Right lobe of liver (tissue), 6 donors: ENCODE data around the gene RNASE4. TPM values are rescaled to one million over a fixed set of nuclear protein-coding genes. Genes with fewer than 3 reads are reported as not detected.

Experiments used
- ATAC-seq, 4 donors: fragments of 200-7000 bp; cut with Tn5 transposase; one replicate each; pipeline ENCODE4 v1.9.1; 2020; ENCODE audit warnings: mild to moderate bottlenecking in 4 of 4, moderate library complexity in 4 of 4
- DNase-seq, 3 donors: peaks; one replicate each; pipeline ENCODE4 v3.0.0-alpha.2; 2020
- H3K27ac ChIP-seq, 3 donors: fragments of 200-600 bp; one replicate each; pipeline ENCODE4 v1.8.0; 2022
- H3K27me3 ChIP-seq, 2 donors: fragments of 200-600 bp; one replicate each; pipeline ENCODE4 v1.8.0; 2022
- H3K36me3 ChIP-seq, 4 donors: fragments of 200-600 bp; sonication (generic) in 1 of 4; one replicate each; pipeline versions ENCODE4 v1.5.1 to v1.8.0; 2017 to 2022; ENCODE audit warnings: control low read depth in 1 of 4
- H3K4me1 ChIP-seq, 4 donors: fragments of 200-600 bp; sonication (generic) in 1 of 4; one replicate each; pipeline versions ENCODE4 v1.5.1 to v1.8.0; 2017 to 2022; ENCODE audit warnings: control low read depth in 1 of 4
- H3K4me3 ChIP-seq, 3 donors: fragments of 200-600 bp; one replicate each; pipeline ENCODE4 v1.8.0; 2022
- H3K9me3 ChIP-seq, 4 donors: fragments of 200-600 bp; sonication (generic) in 1 of 4; one replicate each; pipeline versions ENCODE4 v1.5.1 to v1.8.0; 2017 to 2022; ENCODE audit warnings: control low read depth in 1 of 4
- WGBS: methylation state at CpG from one replicate; pipeline ENCODE4 v1.1.6; 2018; ENCODE audit warnings: low coverage, low lambda C conversion rate; ENCODE audit not compliant: insufficient coverage; ENCODE audit errors: missing lambda C conversion rate; 5-methylcytosine and 5-hydroxymethylcytosine counted together
- intact Hi-C, 2 donors: fragments of 100-400 bp; cut with DNase I; formaldehyde crosslinking; loops; one replicate each; pipeline versions ENCODE4 v1.11.2 to v1.14.1; 2022
- small RNA-seq, 2 experiments: library from RNA; depleted of rRNA; stranded (forward); fragments of <200 nt; gene quantifications; one replicate each; pipeline ENCODE3, GENCODE V24; 2016
- total RNA-seq, 6 experiments: library from RNA; depleted of rRNA in 2 of 6; stranded (reverse); fragments of >200 nt in 2 of 6; fragmentation: NEBNext Ultra II Directional in 3 of 6; extraction: Animal tissue kit (Norgen Biotek cat#: 25700) in 3 of 6; gene quantifications; one replicate each; pipeline versions ENCODE4 v1.1.0 to v1.2.4, GENCODE V29; 2016 to 2023
- TF ChIP-seq, protein P1 (sequence below), 4 donors: fragments of 200-600 bp in 3 of 4; fragments of 450-650 bp in 1 of 4; IDR thresholded peaks; one replicate each; pipeline versions ENCODE4 v1.5.1 to v1.8.0; 2016 to 2022; ENCODE audit warnings: antibody characterized with exemption in 4 of 4, mild to moderate bottlenecking in 2 of 4
- donor health status: DM: no; HTN: yes; CAD: no.
- donor health status: DM: no; HTN: no; CAD: no.
- donor health status: DM: no; HTN: no; CAD: no.
- donor health status: DM: no; HTN: yes; CAD: no.
- donor health status: DM: no; HTN: yes; CAD: no.

The RNASE4 gene
- total RNA-seq, 6 experiments from 2014 or later = 129 to 175 (median 151) TPM

DNA sequence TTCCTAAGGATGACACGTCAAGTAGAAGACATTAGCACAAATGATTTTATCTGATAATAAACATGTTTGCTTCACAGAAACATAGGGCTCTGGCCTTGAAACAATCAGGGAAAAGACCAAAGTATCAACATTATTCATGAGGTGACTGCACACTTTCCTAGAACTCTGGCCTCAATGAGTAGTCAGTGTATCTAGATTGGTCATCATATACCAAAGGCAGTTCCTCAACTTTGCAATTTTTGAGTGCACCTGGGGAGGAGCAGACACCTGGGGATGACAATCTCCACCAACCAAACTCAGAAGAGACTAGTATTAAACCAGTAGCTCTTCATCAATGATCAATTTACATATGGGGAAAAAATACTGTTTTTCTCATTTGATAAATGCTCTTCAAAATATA is 65.8 kb downstream of the RNASE4 start:
- Histone ChIP-seq H3K27me3 (no peaks in the 10 kb centered on the region), H3K9me3 (no peaks in the 10 kb centered on the region), H3K27ac (no peak overlapping the region), H3K4me1 (peaks cover 0 to 5% (median 0%) of the 10 kb centered on the region in 4 donors), H3K36me3 (no peaks in the 10 kb centered on the region), H3K4me3 (no peak overlapping the region)
- 39% methylated on average over 1 of the region's 1 CpG for WGBS
- TF ChIP-seq, protein P1, sequence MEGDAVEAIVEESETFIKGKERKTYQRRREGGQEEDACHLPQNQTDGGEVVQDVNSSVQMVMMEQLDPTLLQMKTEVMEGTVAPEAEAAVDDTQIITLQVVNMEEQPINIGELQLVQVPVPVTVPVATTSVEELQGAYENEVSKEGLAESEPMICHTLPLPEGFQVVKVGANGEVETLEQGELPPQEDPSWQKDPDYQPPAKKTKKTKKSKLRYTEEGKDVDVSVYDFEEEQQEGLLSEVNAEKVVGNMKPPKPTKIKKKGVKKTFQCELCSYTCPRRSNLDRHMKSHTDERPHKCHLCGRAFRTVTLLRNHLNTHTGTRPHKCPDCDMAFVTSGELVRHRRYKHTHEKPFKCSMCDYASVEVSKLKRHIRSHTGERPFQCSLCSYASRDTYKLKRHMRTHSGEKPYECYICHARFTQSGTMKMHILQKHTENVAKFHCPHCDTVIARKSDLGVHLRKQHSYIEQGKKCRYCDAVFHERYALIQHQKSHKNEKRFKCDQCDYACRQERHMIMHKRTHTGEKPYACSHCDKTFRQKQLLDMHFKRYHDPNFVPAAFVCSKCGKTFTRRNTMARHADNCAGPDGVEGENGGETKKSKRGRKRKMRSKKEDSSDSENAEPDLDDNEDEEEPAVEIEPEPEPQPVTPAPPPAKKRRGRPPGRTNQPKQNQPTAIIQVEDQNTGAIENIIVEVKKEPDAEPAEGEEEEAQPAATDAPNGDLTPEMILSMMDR (IDR thresholded peaks at IDR 0.05) = no peak
- intact Hi-C loops = no loop called here
- DNase-seq (no peak), ATAC-seq (no peak)

Small RNA genes lying within 50 kb of the gene (small RNA-seq; reads per million reads assigned to genes)
- gene RF00019 = 0 reads per million in 2 experiments

Other genes with a start within 250 kb of the RNASE4 start
- gene KLHL33, start 248.4 kb upstream of the RNASE4 start, total RNA-seq = under 1 TPM in 5 of 6 experiments, not detected in 1; 0.06 to 0.19 (median 0.11) TPM
- 10 to 100 TPM; 11.2 to 43.8 (median 14.4) TPM for gene OSGEP, start 229.7 kb upstream of the RNASE4 start, total RNA-seq
- 10 to 100 TPM; 50.2 to 87.0 (median 59.8) TPM for gene APEX1, start 229.3 kb upstream of the RNASE4 start, total RNA-seq
- 10 to 100 TPM in 4 of 6 experiments, 1 to 10 TPM in 2; 7.0 to 13.8 (median 11.4) TPM for gene PIP4P1, start 223.1 kb upstream of the RNASE4 start, total RNA-seq
- 10 to 100 TPM; 22.1 to 48.9 (median 30.9) TPM for gene PNP, start 215.2 kb upstream of the RNASE4 start, total RNA-seq
- gene RNASE10, start 179.0 kb upstream of the RNASE4 start, total RNA-seq = under 1 TPM in 2 of 6 experiments, not detected in 4; 0.29 to 0.40 TPM
- not detected for gene RNASE9, start 123.5 kb upstream of the RNASE4 start, total RNA-seq
- not detected for gene RNASE11, start 96.6 kb upstream of the RNASE4 start, total RNA-seq
- gene RNASE12, start 93.2 kb upstream of the RNASE4 start, total RNA-seq = not detected
- not detected for gene OR6S1, start 42.9 kb upstream of the RNASE4 start, total RNA-seq
- 1,000 to 10,000 TPM in 1 of 6 experiments, 100 to 1,000 TPM in 5; 361 to 1,830 (median 780) TPM for gene ANG, start 4.2 kb downstream of the RNASE4 start, total RNA-seq
- gene EDDM3A, start 61.3 kb downstream of the RNASE4 start, total RNA-seq = not detected
- not detected for gene EDDM3B, start 83.8 kb downstream of the RNASE4 start, total RNA-seq
- 1 to 10 TPM; 2.3 to 7.9 (median 4.0) TPM for gene RNASE6, start 96.7 kb downstream of the RNASE4 start, total RNA-seq
- gene RNASE1, start 118.3 kb downstream of the RNASE4 start, total RNA-seq = 100 to 1,000 TPM in 1 of 6 experiments, 10 to 100 TPM in 5; 20.1 to 106 (median 34.1) TPM
- gene RNASE3, start 206.8 kb downstream of the RNASE4 start, total RNA-seq = 1 to 10 TPM in 2 of 6 experiments, not detected in 4; 1.0 to 1.1 TPM